Erythroblast (primary cell): Measurements from ENCODE around the gene SAMD4A.

Experiments used
- GATA1 ChIP-seq: IDR thresholded peaks from 2 replicates; pipeline ENCODE4 v1.6.1; 2011; ENCODE audit warnings: low read depth, mild to moderate bottlenecking, control low read depth, low read length, moderate library complexity
- POLR2A ChIP-seq: IDR thresholded peaks from 2 replicates; pipeline ENCODE4 v1.6.1; 2011; ENCODE audit warnings: mild to moderate bottlenecking, low read length

- TF ChIP-seq POLR2A: no peak
- no peak for TF ChIP-seq GATA1
These were observed 139.8 kb downstream of the SAMD4A start for GRCh38 chr14:54706769-54707168.
